Measurements from ENCODE around the gene VEGFA. TPM values are rescaled to one million over a fixed set of nuclear protein-coding genes. Genes with fewer than 3 reads are reported as not detected.

VEGFA gene
- total RNA-seq, 1 donor from 2014 or later: 32.3 TPM

GRCh38 chr6:43773050-43773979, 3.3 kb downstream of the VEGFA start:
- no peak for DNase-seq

GRCh38 chr6:43773980-43774775, 4.2 kb downstream of the VEGFA start:
- no peak for DNase-seq

GRCh38 chr6:43774776-43775534, 4.9 kb downstream of the VEGFA start:
- DNase-seq: no peak

GRCh38 chr6:43775535-43775885, 5.5 kb downstream of the VEGFA start:
- DNase-seq: no peak

- DNase-seq: no peak
These were observed 6.2 kb downstream of the VEGFA start for GRCh38 chr6:43776115-43776798.

GRCh38 chr6:43776799-43777776, 7.1 kb downstream of the VEGFA start:
- DNase-seq: no peak

- no peak for DNase-seq
These were observed 8.3 kb downstream of the VEGFA start for GRCh38 chr6:43778131-43778855.

- no peak for DNase-seq
These were observed 9.2 kb downstream of the VEGFA start for GRCh38 chr6:43778976-43779851.

- DNase-seq: no peak
These were observed 9.8 kb downstream of the VEGFA start for GRCh38 chr6:43779852-43780236.

GRCh38 chr6:43780293-43780692, 10.3 kb downstream of the VEGFA start:
- no peak for DNase-seq

- DNase-seq: no peak
These were observed 11.2 kb downstream of the VEGFA start for GRCh38 chr6:43780941-43781928.

- no peak for DNase-seq
These were observed 12.1 kb downstream of the VEGFA start for GRCh38 chr6:43781941-43782704.

- DNase-seq: no peak
These were observed 12.9 kb downstream of the VEGFA start for GRCh38 chr6:43782764-43783513.

GRCh38 chr6:43784049-43784855, 14.2 kb downstream of the VEGFA start:
- no peak for DNase-seq

GRCh38 chr6:43785220-43785752, 15.3 kb downstream of the VEGFA start:
- DNase-seq: no peak
